ENCODE data around the gene IQCH.
"Not testable (repeated sequence)": the region's sequence is repeated elsewhere in the genome, so short reads cannot be mapped to it uniquely, and the experiment has no call there.

IQCH gene

DNA sequence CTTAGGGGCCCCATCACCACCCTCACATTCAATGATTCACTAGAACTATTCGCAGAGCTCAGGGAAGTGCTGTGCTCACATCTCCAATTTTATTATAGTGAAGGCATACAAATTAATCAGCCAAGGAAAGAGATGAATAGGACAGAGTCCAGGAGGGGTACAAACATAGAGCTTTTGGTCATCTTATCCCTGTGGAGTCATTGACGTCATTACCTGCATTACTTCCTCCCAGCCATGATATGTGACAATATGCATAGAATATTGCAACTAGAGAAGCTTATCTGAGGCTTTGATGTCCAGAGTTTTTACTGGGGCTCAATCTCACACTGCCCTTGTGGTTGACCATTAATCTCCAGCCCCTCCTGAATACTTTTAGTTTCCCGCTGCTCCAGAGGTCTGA is 1.5 kb downstream of the IQCH start:
- no peak for DNase-seq
- peaks cover 33% of the 10 kb centered on the region for H3K79me2 ChIP-seq (ENCODE audit: low read length)
- no peak overlapping the region for H3K4me2 ChIP-seq (ENCODE audit: low read depth, low read length)
- no peaks in the 10 kb centered on the region for H3K27me3 ChIP-seq (replicated peaks; ENCODE audit: insufficient read depth, low read length)
- no peaks in the 10 kb centered on the region for H3K36me3 ChIP-seq (replicated peaks; ENCODE audit: insufficient read depth, low read length)
- no peak overlapping the region for H3K9ac ChIP-seq (ENCODE audit: low read length)
- H4K20me1 ChIP-seq (ENCODE audit: insufficient read depth, low read length): no peaks in the 10 kb centered on the region
- no peak overlapping the region for H3K4me3 ChIP-seq (ENCODE audit: low read length)
- H3F3A ChIP-seq (ENCODE audit: insufficient read depth, low read length): peaks cover 16% of the 10 kb centered on the region
- H3K4me1 ChIP-seq (ENCODE audit: low read length): no peaks in the 10 kb centered on the region
- H3K9me3 ChIP-seq (replicated peaks; ENCODE audit: insufficient read depth, low read length): no peaks in the 10 kb centered on the region
- no peak overlapping the region for H3K27ac ChIP-seq (ENCODE audit: low read length)
- no peak overlapping the region for H2AFZ ChIP-seq (ENCODE audit: low read length)
- TF ChIP-seq, protein P1, sequence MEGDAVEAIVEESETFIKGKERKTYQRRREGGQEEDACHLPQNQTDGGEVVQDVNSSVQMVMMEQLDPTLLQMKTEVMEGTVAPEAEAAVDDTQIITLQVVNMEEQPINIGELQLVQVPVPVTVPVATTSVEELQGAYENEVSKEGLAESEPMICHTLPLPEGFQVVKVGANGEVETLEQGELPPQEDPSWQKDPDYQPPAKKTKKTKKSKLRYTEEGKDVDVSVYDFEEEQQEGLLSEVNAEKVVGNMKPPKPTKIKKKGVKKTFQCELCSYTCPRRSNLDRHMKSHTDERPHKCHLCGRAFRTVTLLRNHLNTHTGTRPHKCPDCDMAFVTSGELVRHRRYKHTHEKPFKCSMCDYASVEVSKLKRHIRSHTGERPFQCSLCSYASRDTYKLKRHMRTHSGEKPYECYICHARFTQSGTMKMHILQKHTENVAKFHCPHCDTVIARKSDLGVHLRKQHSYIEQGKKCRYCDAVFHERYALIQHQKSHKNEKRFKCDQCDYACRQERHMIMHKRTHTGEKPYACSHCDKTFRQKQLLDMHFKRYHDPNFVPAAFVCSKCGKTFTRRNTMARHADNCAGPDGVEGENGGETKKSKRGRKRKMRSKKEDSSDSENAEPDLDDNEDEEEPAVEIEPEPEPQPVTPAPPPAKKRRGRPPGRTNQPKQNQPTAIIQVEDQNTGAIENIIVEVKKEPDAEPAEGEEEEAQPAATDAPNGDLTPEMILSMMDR (IDR thresholded peaks at IDR 0.05; ENCODE audit: low read length): no peak
- TF ChIP-seq EZH2 (optimal IDR thresholded peaks at IDR 0.05; ENCODE audit: low read depth, low read length): no peak
- TF ChIP-seq EZH2phosphoT487 (IDR thresholded peaks at IDR 0.05; ENCODE audit: low read length): no peak
- H3K9me2 ChIP-seq (replicated peaks; ENCODE audit: insufficient read depth, low read length): no peaks in the 10 kb centered on the region

DNA sequence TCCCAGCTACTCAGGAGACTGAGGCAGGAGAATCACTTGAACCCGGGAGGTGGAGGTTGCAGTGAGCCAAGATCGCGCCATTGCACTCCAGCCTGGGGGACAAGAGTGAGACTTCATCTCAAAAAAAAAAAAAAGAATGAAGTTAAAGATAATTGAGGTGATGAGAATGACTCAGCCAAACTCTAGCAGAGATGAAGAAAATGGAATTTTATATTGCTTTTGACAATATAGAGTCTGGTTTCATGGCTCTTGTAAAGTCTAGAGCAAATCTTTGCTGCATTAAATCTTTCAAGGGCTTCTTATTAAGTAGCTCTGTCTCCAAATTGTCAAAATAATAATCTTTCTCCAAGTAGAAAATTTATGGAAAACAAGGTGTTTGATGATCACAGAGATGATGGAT is 3.8 kb downstream of the IQCH start:
- not testable (repeated sequence) for H3K4me1 ChIP-seq (ENCODE audit: low read length); H3K27me3 ChIP-seq (replicated peaks; ENCODE audit: insufficient read depth, low read length); H3K4me3 ChIP-seq (ENCODE audit: low read length); H3K9me2 ChIP-seq (replicated peaks; ENCODE audit: insufficient read depth, low read length); H3K27ac ChIP-seq (ENCODE audit: low read length); H2AFZ ChIP-seq (ENCODE audit: low read length); H3K79me2 ChIP-seq (ENCODE audit: low read length); H3K36me3 ChIP-seq (replicated peaks; ENCODE audit: insufficient read depth, low read length); H3K4me2 ChIP-seq (ENCODE audit: low read depth, low read length); H4K20me1 ChIP-seq (ENCODE audit: insufficient read depth, low read length); H3K9ac ChIP-seq (ENCODE audit: low read length); H3K9me3 ChIP-seq (replicated peaks; ENCODE audit: insufficient read depth, low read length); DNase-seq
- peaks cover 16% of the 10 kb centered on the region for H3F3A ChIP-seq (ENCODE audit: insufficient read depth, low read length)

DNA sequence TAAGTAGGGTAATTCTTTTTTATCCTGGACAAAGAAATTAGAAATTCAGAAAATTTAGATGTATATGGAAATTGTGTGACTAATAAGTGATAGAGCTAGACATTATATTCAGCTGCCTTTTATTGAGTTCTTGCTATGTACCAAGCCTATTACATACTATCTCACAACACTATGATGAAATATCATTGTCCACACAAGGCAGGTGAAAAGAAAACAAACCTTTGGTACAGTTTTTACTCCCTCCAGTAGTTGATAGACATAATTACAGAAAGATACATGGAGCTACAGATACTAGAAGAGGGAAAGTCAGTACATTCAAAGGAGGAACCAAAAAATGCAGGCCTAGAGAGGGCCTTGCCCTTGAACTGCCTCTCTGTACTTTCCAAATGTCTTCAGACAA is 4.8 kb downstream of the IQCH start:
- Histone ChIP-seq H3K27ac (ENCODE audit: low read length) (no peak overlapping the region), H3K79me2 (ENCODE audit: low read length) (peaks cover under 1% of the 10 kb centered on the region; the same call in 1 of the 2 replicates), H4K20me1 (ENCODE audit: insufficient read depth, low read length) (no peaks in the 10 kb centered on the region), H3K36me3 (replicated peaks; ENCODE audit: insufficient read depth, low read length) (no peaks in the 10 kb centered on the region), H3K9ac (ENCODE audit: low read length) (no peak overlapping the region), H3K27me3 (replicated peaks; ENCODE audit: insufficient read depth, low read length) (no peaks in the 10 kb centered on the region), H3F3A (ENCODE audit: insufficient read depth, low read length) (peaks cover 8% of the 10 kb centered on the region), H3K4me1 (ENCODE audit: low read length) (no peaks in the 10 kb centered on the region), H3K9me3 (replicated peaks; ENCODE audit: insufficient read depth, low read length) (no peaks in the 10 kb centered on the region), H3K4me2 (ENCODE audit: low read depth, low read length) (no peak overlapping the region), H2AFZ (ENCODE audit: low read length) (no peak overlapping the region), H3K4me3 (ENCODE audit: low read length) (no peak overlapping the region), H3K9me2 (replicated peaks; ENCODE audit: insufficient read depth, low read length) (no peaks in the 10 kb centered on the region)
- DNase-seq: no peak
- TF ChIP-seq EZH2 (optimal IDR thresholded peaks at IDR 0.05; ENCODE audit: low read depth, low read length): no peak
- TF ChIP-seq, protein P1 (IDR thresholded peaks at IDR 0.05; ENCODE audit: low read length): no peak
- no peak for TF ChIP-seq EZH2phosphoT487 (IDR thresholded peaks at IDR 0.05; ENCODE audit: low read length)

DNA sequence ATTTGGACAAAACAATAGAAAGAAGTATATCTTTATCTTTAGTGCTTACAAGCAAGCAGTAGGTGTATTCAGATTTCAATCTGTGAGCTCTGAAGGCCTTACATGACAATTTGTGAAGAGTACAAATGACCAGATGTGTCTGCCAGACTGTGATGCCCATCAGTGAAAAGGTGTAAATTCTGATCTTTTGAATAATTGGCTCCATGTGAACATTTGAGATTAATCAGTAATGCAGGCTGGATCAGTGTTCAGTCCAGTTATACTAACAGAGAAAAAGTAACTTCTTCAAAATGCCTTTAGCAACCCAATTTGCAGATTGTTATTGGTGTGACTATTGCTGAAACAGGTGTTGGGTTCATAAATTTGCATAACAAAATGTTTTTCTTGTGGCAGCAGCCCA is 5.2 kb downstream of the IQCH start:
- H3K79me2 ChIP-seq (ENCODE audit: low read length): no peaks in the 10 kb centered on the region
- H3K9ac ChIP-seq (ENCODE audit: low read length): no peak overlapping the region
- H3K4me1 ChIP-seq (ENCODE audit: low read length): no peaks in the 10 kb centered on the region
- no peak overlapping the region for H3K4me3 ChIP-seq (ENCODE audit: low read length)
- no peak overlapping the region for H3K27ac ChIP-seq (ENCODE audit: low read length)
- no peaks in the 10 kb centered on the region for H3K36me3 ChIP-seq (replicated peaks; ENCODE audit: insufficient read depth, low read length)
- no peak overlapping the region for H2AFZ ChIP-seq (ENCODE audit: low read length)
- H3K9me2 ChIP-seq (replicated peaks; ENCODE audit: insufficient read depth, low read length): no peaks in the 10 kb centered on the region
- no peak for DNase-seq
- no peaks in the 10 kb centered on the region for H3K9me3 ChIP-seq (replicated peaks; ENCODE audit: insufficient read depth, low read length)
- peaks cover 7% of the 10 kb centered on the region for H3F3A ChIP-seq (ENCODE audit: insufficient read depth, low read length)
- H3K4me2 ChIP-seq (ENCODE audit: low read depth, low read length): no peak overlapping the region
- H3K27me3 ChIP-seq (replicated peaks; ENCODE audit: insufficient read depth, low read length): no peaks in the 10 kb centered on the region
- no peaks in the 10 kb centered on the region for H4K20me1 ChIP-seq (ENCODE audit: insufficient read depth, low read length)
- no peak for TF ChIP-seq EZH2 (optimal IDR thresholded peaks at IDR 0.05; ENCODE audit: low read depth, low read length)
- TF ChIP-seq, protein P1 (IDR thresholded peaks at IDR 0.05; ENCODE audit: low read length): no peak
- TF ChIP-seq EZH2phosphoT487 (IDR thresholded peaks at IDR 0.05; ENCODE audit: low read length): no peak
